ENCODE measurements around the gene ANKRD37.

ANKRD37 gene

DNA sequence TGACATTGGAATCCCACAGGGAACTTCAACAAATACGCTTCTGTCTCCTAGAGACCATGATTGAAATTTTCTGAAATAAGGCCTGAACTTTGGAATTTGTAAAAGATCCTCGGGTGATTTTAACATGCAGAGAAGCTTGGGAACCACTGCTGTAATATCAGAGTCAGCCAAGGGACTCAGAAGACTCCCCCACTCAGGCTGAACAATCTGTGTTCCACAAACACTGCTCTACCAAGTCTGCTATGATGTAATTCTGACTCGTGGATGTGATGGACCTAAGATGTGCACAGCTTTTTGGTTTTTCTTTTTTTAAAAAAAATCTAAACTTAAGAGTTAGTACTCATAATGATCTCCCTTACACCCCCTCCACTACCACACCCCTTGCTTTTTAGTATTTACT is 26.9 kb upstream of the ANKRD37 start:
- CTCF ChIA-PET = interaction anchor here (1.2 to 1.4 kb wide), 2 partner anchors 40 to 228 kb away, joined by 3 to 4 read pairs; no protein-coding TSS in a partner anchor
- Mint-ChIP-seq H3K9me3 (no peaks in the 10 kb centered on the region), H3K36me3 (no peaks in the 10 kb centered on the region), H3K27me3 (no peaks in the 10 kb centered on the region), H3K4me1 (no peaks in the 10 kb centered on the region), H3K27ac (no peak overlapping the region), H3K4me3 (no peak overlapping the region)
- DNase-seq = no peak

DNA sequence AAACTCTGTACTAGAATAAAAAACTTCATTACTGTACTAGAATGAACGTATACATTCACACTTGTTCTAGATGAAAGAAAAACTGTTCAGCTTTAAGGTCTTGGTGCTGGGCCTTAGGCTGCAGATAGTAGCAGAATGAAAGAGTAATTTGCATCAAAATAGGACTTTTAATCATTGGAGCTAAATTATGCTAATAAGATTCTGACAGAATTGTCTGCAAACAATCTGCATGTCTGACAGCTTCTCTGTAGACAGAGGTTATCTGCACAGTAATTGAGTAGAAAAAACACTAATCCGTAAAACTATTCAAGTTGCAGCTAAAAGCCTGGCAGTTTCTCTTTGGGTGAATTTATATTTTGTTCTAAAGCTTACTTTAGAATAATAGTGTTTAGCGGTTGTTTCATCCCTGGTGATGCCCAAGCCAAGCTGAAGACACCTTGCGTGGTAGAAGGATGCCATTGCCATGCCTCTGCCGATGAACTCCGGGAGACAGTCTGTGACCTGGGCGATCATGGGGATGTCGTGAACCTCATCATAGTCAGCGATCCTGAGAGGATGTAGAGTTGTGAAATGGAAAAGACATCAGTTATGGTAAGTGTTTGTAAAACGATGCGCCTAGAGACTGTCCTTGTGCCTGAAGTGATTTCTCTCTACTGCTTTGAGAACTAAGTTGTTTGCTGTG is 26.2 kb upstream of the ANKRD37 start:
- H3K27ac Mint-ChIP-seq = no peak overlapping the region
- H3K36me3 Mint-ChIP-seq = no peaks in the 10 kb centered on the region
- no peak for DNase-seq
- H3K4me1 Mint-ChIP-seq = no peaks in the 10 kb centered on the region
- no peak overlapping the region for H3K4me3 Mint-ChIP-seq
- CTCF ChIA-PET = interaction anchor here (1.2 to 1.4 kb wide), 2 partner anchors 40 to 228 kb away, joined by 3 to 4 read pairs; no protein-coding TSS in a partner anchor
- no peaks in the 10 kb centered on the region for H3K27me3 Mint-ChIP-seq
- no peaks in the 10 kb centered on the region for H3K9me3 Mint-ChIP-seq

DNA sequence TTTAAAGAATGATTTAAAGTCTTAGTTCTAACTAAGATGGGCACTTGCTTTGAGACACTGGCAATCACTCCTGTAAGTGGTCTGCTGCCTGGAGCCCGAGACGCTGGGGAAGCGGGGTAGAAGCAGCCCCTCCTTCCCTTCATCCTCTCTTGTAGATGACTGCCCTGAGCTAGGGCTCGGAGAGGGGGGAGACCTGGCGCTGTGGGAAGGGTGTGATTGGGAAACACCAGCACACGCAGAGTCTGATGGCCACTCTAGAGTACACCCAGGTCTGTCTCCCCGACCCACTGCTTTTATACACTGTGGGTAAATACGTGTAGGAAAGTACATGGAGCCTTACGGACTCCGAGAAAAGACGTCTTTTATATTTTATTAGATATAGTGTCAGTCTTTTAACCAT is 24.9 kb upstream of the ANKRD37 start:
- no peak overlapping the region for H3K4me3 Mint-ChIP-seq
- H3K27ac Mint-ChIP-seq = no peak overlapping the region
- no peaks in the 10 kb centered on the region for H3K4me1 Mint-ChIP-seq
- H3K36me3 Mint-ChIP-seq = no peaks in the 10 kb centered on the region
- no peak for DNase-seq
- CTCF ChIA-PET = no interaction called here
- no peaks in the 10 kb centered on the region for H3K9me3 Mint-ChIP-seq
- no peaks in the 10 kb centered on the region for H3K27me3 Mint-ChIP-seq

DNA sequence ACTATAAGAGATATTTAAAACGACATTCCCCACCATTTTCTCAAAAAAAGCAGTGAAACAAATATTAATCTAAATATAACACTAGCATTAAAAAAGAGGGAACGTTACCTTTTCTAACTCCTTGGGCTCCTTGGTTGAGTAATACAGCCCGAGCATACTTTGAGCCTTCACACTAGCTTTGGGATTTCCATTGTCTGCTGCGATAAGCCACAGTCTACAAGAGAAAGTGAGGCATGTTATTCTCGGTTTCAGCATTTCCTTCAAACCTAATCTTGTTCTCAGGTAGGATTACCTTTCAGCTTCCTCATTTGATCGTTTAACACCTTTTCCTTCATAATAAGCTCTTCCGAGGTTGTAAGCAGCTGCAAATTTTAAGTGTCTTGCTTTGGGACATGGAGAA is 22.6 kb upstream of the ANKRD37 start:
- Mint-ChIP-seq H3K9me3 (no peaks in the 10 kb centered on the region), H3K27ac (no peak overlapping the region), H3K36me3 (no peaks in the 10 kb centered on the region), H3K4me3 (no peak overlapping the region), H3K27me3 (no peaks in the 10 kb centered on the region), H3K4me1 (no peaks in the 10 kb centered on the region)
- CTCF ChIA-PET = no interaction called here
- DNase-seq = no peak

DNA sequence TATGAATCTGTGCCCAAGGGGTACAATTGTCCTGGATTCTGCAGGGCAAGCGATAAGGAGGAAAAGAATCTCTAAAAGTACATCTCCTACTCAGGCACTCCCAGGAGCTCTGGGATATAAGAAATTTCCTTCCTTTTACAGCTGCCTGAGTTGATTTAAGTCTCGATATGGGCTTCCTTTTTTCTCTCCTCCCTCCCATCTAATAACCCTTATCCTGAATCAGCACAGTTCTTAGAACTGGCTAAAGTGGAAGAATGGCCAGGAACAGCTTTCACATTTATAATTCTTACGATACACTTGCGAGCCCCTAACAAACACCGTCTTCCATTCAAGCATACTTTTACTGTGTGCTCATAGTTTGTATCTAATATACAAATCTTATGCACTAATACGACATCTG is 22.1 kb upstream of the ANKRD37 start:
- H3K36me3 Mint-ChIP-seq = no peaks in the 10 kb centered on the region
- H3K9me3 Mint-ChIP-seq = no peaks in the 10 kb centered on the region
- no peaks in the 10 kb centered on the region for H3K27me3 Mint-ChIP-seq
- CTCF ChIA-PET = no interaction called here
- no peak overlapping the region for H3K27ac Mint-ChIP-seq
- H3K4me3 Mint-ChIP-seq = no peak overlapping the region
- H3K4me1 Mint-ChIP-seq = no peaks in the 10 kb centered on the region
- DNase-seq = no peak

DNA sequence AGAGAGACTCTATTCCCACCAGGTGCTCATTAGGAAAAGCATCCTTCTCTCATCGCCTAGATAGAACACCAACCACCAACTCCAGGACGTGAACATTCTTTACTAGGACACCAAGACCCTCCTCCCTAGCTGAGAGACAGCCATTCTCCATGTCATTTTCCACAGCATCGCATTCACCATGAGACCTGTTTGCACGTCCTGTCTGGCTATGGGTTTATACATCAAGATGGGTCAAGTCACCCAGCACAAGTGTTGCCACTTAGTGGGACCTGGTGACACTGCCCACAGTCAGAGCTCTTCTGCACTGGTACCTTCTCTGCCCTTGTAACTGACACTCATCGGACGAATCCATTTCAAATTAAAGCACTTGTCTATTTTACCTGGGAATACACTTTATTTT is 18.4 kb upstream of the ANKRD37 start:
- Mint-ChIP-seq H3K36me3 (peaks cover 2% of the 10 kb centered on the region), H3K4me3 (no peak overlapping the region), H3K27ac (no peak overlapping the region), H3K4me1 (no peaks in the 10 kb centered on the region), H3K9me3 (peaks cover 5% of the 10 kb centered on the region), H3K27me3 (no peaks in the 10 kb centered on the region)
- DNase-seq = no peak
- CTCF ChIA-PET = no interaction called here

DNA sequence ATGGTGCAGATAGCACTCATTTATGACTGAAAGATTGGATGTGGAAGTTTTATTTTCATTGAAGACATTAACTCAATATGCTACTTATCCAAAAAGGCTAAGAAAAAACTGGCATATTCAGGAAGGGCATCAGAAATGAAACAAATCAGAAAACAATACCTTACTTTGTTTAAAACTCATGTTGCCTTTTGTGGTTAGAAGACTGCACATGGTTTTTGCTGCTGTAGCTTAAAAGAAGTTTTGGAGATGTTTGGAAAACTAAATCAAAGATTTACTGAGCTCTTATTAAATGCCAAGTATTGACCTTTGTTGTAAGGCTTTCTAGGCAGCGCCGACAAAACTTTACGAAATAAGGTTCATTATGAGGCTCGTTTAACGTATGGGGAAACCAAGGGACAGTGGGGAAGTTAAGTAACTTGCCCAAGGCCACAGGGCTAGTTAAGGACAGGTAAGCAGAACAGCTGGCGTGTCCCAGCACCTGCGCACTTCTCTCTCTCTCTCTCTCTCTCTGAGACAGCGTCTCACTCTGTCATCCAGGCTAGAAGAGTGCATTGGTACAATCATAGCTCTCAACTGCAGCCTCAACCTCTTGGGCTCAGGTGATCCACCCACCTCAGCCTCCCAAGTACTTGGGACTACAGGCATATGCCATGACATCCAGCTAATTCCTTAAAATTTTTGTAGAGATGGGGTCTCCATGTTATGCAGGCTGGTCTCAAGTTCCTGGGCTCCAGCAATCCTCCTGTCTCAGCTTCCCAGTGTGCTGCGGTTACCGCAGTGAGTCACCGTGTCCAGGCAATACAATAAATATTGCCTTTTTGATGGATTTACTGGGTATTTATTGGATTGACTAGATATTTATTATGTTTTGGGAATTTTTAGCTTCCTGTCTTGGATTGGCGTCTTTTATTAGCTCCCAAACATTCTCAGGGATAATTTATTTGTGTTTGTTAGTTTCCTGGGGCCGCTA is 17.0 kb upstream of the ANKRD37 start:
- Mint-ChIP-seq H3K27me3 (peaks cover 4% of the 10 kb centered on the region), H3K9me3 (peaks cover 5% of the 10 kb centered on the region), H3K36me3 (peaks cover 5% of the 10 kb centered on the region), H3K27ac (no peak overlapping the region), H3K4me1 (peaks cover 8% of the 10 kb centered on the region), H3K4me3 (no peak overlapping the region)
- no peak for DNase-seq
- CTCF ChIA-PET = no interaction called here

DNA sequence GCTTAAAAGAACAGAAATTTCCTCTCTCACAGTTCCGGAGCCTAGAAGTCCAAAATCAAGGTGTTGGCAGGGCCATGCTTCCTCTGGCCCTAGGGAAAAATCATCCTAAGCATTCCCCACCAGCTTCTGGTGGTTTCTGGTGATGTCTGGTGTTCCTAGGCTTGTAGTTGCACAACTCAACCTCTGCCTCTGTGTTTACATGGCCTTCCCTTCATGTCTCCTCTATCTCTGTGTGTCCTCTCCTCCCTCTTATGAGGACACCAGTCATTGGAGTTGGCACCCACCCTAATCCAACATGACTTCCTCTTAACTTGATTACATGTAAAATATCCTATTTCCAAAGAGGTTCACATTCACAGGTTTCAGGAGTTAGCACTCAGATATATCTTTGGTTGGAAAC is 16.3 kb upstream of the ANKRD37 start:
- peaks cover 15% of the 10 kb centered on the region for H3K4me1 Mint-ChIP-seq
- peaks cover 5% of the 10 kb centered on the region for H3K9me3 Mint-ChIP-seq
- H3K27ac Mint-ChIP-seq = no peak overlapping the region
- no peak overlapping the region for H3K4me3 Mint-ChIP-seq
- CTCF ChIA-PET = interaction anchor here (0.7 kb wide), 1 partner anchor 440 kb away, joined by 3 read pairs; no protein-coding TSS in a partner anchor
- H3K27me3 Mint-ChIP-seq = peaks cover 4% of the 10 kb centered on the region
- peaks cover 5% of the 10 kb centered on the region for H3K36me3 Mint-ChIP-seq
- DNase-seq = no peak

DNA sequence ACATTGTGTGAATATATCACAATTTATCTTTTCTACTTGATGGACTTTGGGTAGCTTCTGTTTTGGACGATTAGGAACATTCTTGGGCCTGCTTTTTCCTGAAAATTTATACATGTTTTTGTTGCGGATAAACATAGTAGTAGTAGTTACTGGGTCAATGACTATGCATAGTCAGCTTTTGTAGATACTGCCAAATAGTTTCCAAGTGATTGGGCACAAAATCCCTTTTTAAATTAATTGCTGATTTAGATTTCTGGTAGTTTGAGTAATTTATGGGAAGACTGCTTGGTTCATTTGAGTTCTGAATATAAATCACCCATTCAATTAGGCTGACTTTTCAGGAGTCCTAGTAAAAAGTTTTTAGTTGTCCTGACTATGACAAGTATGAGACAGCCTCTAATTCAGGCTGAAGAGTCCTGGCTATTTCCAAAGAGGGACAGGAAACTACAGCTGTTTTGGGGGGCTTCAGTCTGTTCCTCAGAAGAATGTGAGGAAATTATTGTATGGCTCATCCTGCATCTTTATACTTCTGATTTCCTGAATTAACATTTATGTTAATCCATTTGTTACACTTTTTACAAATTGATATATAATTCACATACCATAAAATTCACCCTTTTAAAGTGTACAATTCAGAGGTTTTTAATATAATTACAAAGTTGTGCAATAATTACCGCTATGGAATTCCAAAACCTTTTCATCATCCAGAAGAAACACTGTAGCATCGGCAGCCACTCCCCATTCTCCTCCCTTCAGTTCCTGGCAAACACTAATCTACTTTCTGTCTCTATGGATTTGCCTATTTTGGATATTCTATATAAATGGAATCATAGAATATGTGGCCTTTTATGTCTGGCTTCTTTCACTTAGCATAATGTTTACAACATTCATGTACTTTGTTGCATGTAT is 15.1 kb upstream of the ANKRD37 start:
- Mint-ChIP-seq H3K4me1 (peaks cover 24% of the 10 kb centered on the region), H3K27ac (no peak overlapping the region)

DNA sequence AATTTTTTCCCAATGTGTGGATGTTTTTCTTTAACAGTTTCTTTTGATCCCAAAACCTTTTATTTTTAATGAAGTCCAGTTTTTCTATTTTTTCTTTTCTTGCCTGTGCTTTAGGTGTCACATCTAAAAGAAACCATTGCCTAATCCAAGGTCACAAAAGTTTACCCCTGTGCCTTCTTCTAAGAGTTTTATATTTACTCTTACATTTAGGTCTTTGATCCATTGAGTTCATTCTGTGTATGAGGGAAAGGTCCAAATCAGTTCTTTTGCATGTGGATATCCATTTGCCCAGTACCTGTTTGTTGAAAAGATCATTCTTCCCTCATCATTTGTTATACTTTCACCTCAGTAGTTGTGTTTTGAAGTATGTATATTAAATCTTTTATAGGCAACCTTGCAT is 13.9 kb upstream of the ANKRD37 start:
- peaks cover 24% of the 10 kb centered on the region for H3K4me1 Mint-ChIP-seq
- H3K27me3 Mint-ChIP-seq = peaks cover 4% of the 10 kb centered on the region
- DNase-seq = no peak
- H3K9me3 Mint-ChIP-seq = peaks cover 5% of the 10 kb centered on the region
- H3K36me3 Mint-ChIP-seq = peaks cover 5% of the 10 kb centered on the region
- H3K27ac Mint-ChIP-seq = no peak overlapping the region
- H3K4me3 Mint-ChIP-seq = no peak overlapping the region
- CTCF ChIA-PET = no interaction called here

More for the DNA sequence above, 15.1 kb upstream of the ANKRD37 start:
- no peak for DNase-seq
- Mint-ChIP-seq H3K9me3 (peaks cover 5% of the 10 kb centered on the region), H3K4me3 (no peak overlapping the region), H3K27me3 (peaks cover 4% of the 10 kb centered on the region), H3K36me3 (peaks cover 5% of the 10 kb centered on the region)
- CTCF ChIA-PET = no interaction called here

DNA sequence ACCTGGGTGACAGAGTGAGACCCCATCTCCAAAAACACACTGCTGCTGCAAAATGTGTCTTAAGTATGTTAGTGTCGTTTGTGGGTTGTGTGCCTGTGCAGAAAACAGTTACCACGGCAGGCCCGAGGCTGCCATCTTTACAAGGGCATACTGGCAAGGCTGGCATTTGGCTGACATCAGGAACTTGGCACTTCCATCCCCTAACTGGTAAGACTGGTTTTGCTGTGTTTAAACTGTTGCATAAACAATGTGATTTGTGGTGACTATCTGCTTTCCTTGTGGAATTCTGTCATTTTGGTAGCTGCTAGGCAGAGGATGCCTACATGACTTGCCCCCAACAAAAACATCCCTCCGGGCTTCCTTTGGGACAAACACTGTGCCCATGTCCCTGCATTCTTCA is 13.2 kb upstream of the ANKRD37 start:
- CTCF ChIA-PET = interaction anchor here (1.7 kb wide), 1 partner anchor 33 kb away, joined by 4 read pairs; no protein-coding TSS in a partner anchor
- H3K4me3 Mint-ChIP-seq = no peak overlapping the region
- peaks cover 4% of the 10 kb centered on the region for H3K27me3 Mint-ChIP-seq
- H3K27ac Mint-ChIP-seq = no peak overlapping the region
- peaks cover 5% of the 10 kb centered on the region for H3K36me3 Mint-ChIP-seq
- H3K4me1 Mint-ChIP-seq = peaks cover 24% of the 10 kb centered on the region
- no peak for DNase-seq
- peaks cover 5% of the 10 kb centered on the region for H3K9me3 Mint-ChIP-seq

DNA sequence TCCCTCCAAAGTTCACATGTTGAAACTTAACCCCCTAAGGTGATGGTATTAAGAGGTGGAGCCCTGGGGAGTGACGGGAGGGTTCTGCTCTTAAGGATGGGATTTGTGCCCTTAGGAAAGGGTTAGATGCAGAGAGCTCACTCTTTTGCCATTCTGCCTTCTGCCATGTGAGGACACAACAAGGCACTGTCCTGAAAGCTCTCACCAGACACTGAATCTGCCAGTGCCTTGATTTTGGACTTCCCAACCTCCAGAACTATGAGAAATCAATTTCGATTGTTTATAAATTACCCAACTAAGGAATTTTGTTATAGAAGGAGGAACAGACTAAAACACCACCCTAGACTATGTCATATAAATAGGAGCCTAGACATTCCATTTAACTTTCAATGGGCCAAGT is 12.6 kb upstream of the ANKRD37 start:
- CTCF ChIA-PET = interaction anchor here (1.7 kb wide), 1 partner anchor 34 kb away, joined by 4 read pairs; no protein-coding TSS in a partner anchor
- H3K36me3 Mint-ChIP-seq = peaks cover 5% of the 10 kb centered on the region
- no peak overlapping the region for H3K4me3 Mint-ChIP-seq
- H3K27me3 Mint-ChIP-seq = peaks cover 4% of the 10 kb centered on the region
- H3K9me3 Mint-ChIP-seq = peaks cover 5% of the 10 kb centered on the region
- peaks cover 24% of the 10 kb centered on the region for H3K4me1 Mint-ChIP-seq
- DNase-seq = no peak
- H3K27ac Mint-ChIP-seq = no peak overlapping the region

DNA sequence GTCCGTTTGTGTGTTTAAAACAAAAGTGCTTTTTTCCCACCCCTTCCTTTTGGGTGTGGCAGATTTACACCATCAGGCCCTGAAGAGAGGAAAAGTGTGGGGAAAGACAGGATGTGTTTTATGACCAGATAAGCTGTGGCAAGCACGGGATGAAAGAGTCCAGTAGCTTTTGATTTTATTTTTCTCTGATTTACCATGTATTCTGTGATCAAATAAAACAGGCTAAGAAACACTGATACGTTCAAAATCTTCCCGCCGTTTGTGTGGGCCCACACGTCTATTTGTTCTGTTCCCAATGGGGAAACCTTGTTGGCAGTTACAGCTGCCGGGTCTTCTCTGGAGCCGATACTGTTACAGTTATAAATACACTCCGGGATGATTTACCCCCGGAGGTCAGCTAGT is 11.7 kb upstream of the ANKRD37 start:
- H3K4me3 Mint-ChIP-seq = peak overlapping the region; percentile 8
- peaks cover 5% of the 10 kb centered on the region for H3K36me3 Mint-ChIP-seq
- H3K27ac Mint-ChIP-seq = no peak overlapping the region
- DNase-seq = no peak
- peaks cover 5% of the 10 kb centered on the region for H3K9me3 Mint-ChIP-seq
- H3K27me3 Mint-ChIP-seq = peaks cover 4% of the 10 kb centered on the region
- CTCF ChIA-PET = interaction anchor here (0.6 to 1.7 kb wide), 2 partner anchors 14 to 34 kb away, joined by 3 to 4 read pairs; no protein-coding TSS in a partner anchor
- peaks cover 24% of the 10 kb centered on the region for H3K4me1 Mint-ChIP-seq

DNA sequence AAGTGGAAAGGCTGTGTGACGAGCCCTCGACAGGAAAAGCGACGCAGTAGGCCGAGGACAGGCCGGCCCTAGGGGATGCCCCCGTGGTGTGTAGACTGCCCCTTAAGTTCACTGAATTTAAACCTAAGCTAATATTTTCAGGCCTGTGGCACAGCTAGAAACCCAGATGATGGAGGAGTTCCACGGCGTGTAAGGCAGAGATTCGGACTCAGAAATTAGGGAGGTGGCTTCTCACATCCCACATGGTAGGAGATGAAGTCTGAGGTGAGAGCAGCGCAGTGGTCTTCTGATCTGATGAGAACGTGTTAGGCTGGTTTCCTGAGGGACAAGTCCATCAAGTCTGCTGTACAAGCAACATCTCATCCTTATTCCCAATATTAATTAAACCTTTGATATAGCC is 8.7 kb upstream of the ANKRD37 start:
- CTCF ChIA-PET = no interaction called here
- peaks cover 24% of the 10 kb centered on the region for H3K4me1 Mint-ChIP-seq
- no peak overlapping the region for H3K4me3 Mint-ChIP-seq
- DNase-seq = no peak
- H3K9me3 Mint-ChIP-seq = no peaks in the 10 kb centered on the region
- no peak overlapping the region for H3K27ac Mint-ChIP-seq
- peaks cover 6% of the 10 kb centered on the region for H3K36me3 Mint-ChIP-seq
- H3K27me3 Mint-ChIP-seq = peaks cover 4% of the 10 kb centered on the region

Data from activated naive CD4-positive, alpha-beta T cell treated with anti-CD3 and anti-CD28 coated beads, Interleukin-2, amount 10 ng/mL, durations not matched to agents 7 days and 5 days (primary cell).